Tibial nerve (tissue), 4 donors: Measurements from ENCODE around the gene RTCB.

Experiments
- CTCF ChIP-seq, 5 experiments: fragments of 200-600 bp in 3 of 5; fragments of 450-650 bp in 2 of 5; sonication (generic) in 3 of 5; IDR thresholded peaks; one replicate each; pipeline ENCODE4 v1.5.1; 2016 to 2019; ENCODE audit warnings: antibody characterized with exemption in 5 of 5, mild to moderate bottlenecking in 3 of 5, moderate library complexity in 2 of 5
- EP300 ChIP-seq, 2 donors: sonication (generic); formaldehyde crosslinking; IDR thresholded peaks; one replicate each; pipeline ENCODE4 v1.6.1; 2017; ENCODE audit warnings: antibody characterized with exemption in 2 of 2, mild to moderate bottlenecking in 1 of 2
- POLR2A ChIP-seq, 2 donors: fragments of 450-650 bp; IDR thresholded peaks; one replicate each; pipeline ENCODE4 v1.6.1; 2017; ENCODE audit warnings: antibody characterized with exemption in 2 of 2, mild to moderate bottlenecking in 2 of 2, moderate library complexity in 2 of 2

- no peak for TF ChIP-seq CTCF (IDR thresholded peaks at IDR 0.05)
- no peak for TF ChIP-seq POLR2A (IDR thresholded peaks at IDR 0.05)
- no peak for TF ChIP-seq EP300 (IDR thresholded peaks at IDR 0.05)
Observed at GRCh38 chr22:32348031-32348611, 63.9 kb downstream of the RTCB start.
